KMS-11 (cell line): ENCODE results near the gene CRADD.

Experiments used
- H2AFZ ChIP-seq: fragments of 200-600 bp; sonication (generic); 2 replicates; pipeline ENCODE4 v1.6.1; 2016; ENCODE audit warnings: antibody characterized with exemption, mixed run types, low read depth
- H3K27ac ChIP-seq: fragments of 200-600 bp; sonication (generic); 2 replicates; pipeline ENCODE4 v1.6.1; 2016; ENCODE audit warnings: mild to moderate bottlenecking, mixed run types
- H3K27me3 ChIP-seq: fragments of 200-600 bp; sonication (generic); 2 replicates; pipeline ENCODE4 v1.6.1; 2017; ENCODE audit warnings: mild to moderate bottlenecking, low read depth, mixed run types, moderate library complexity; ENCODE audit not compliant: insufficient read depth
- H3K36me3 ChIP-seq: fragments of 200-600 bp; sonication (generic); 2 replicates; pipeline ENCODE4 v1.6.1; 2017; ENCODE audit warnings: mild to moderate bottlenecking, mixed run types; ENCODE audit not compliant: insufficient read depth
- H3K4me1 ChIP-seq: fragments of 200-600 bp; sonication (generic); 2 replicates; pipeline ENCODE4 v1.6.1; 2016; ENCODE audit warnings: mild to moderate bottlenecking, low read depth, mixed run types; ENCODE audit not compliant: poor library complexity, severe bottlenecking
- H3K4me2 ChIP-seq: fragments of 200-600 bp; sonication (generic); 2 replicates; pipeline ENCODE4 v1.7.0; 2016; ENCODE audit warnings: mild to moderate bottlenecking, mixed run types
- H3K4me3 ChIP-seq: fragments of 200-600 bp; sonication (generic); IDR thresholded peaks from 2 replicates; pipeline ENCODE4 v1.6.1; 2017; ENCODE audit warnings: low read depth, low read length, mixed read lengths; ENCODE audit not compliant: insufficient read depth
- H3K79me2 ChIP-seq: fragments of 200-600 bp; sonication (generic); 2 replicates; pipeline ENCODE4 v1.6.1; 2016; ENCODE audit warnings: low read depth, mixed run types; ENCODE audit not compliant: insufficient read depth
- H3K9ac ChIP-seq: fragments of 200-600 bp; sonication (generic); 2 replicates; pipeline ENCODE4 v1.6.1; 2016; ENCODE audit warnings: mild to moderate bottlenecking, mixed run types
- H4K20me1 ChIP-seq: fragments of 200-600 bp; sonication (generic); 2 replicates; pipeline ENCODE4 v1.6.1; 2016; ENCODE audit warnings: mild to moderate bottlenecking, mixed run types; ENCODE audit not compliant: insufficient read depth
- CTCF ChIP-seq: fragments of 200-600 bp; sonication (generic); conservative IDR thresholded peaks from 2 replicates; pipeline ENCODE4 v1.6.1; 2017; ENCODE audit warnings: low read depth, mild to moderate bottlenecking, antibody characterized with exemption, low read length, moderate library complexity, mixed read lengths

Gene CRADD

GRCh38 chr12:93836620-93837260, 159.6 kb downstream of the CRADD start:
- H3K36me3 ChIP-seq, result no peaks in the 10 kb centered on the region
- no peak overlapping the region for H3K27ac ChIP-seq
- H4K20me1 ChIP-seq, result no peaks in the 10 kb centered on the region
- H2AFZ ChIP-seq, result no peak overlapping the region
- no peak overlapping the region for H3K9ac ChIP-seq
- H3K79me2 ChIP-seq, result no peaks in the 10 kb centered on the region
- no peak overlapping the region for H3K4me2 ChIP-seq
- H3K4me3 ChIP-seq, result no peak overlapping the region
- no peaks in the 10 kb centered on the region for H3K4me1 ChIP-seq
- TF ChIP-seq CTCF, result no peak
- no peaks in the 10 kb centered on the region for H3K27me3 ChIP-seq

- no peak for TF ChIP-seq CTCF
- Histone ChIP-seq H3K27ac (no peak overlapping the region), H3K4me3 (no peak overlapping the region), H3K27me3 (no peaks in the 10 kb centered on the region), H3K79me2 (no peaks in the 10 kb centered on the region), H3K9ac (no peak overlapping the region), H3K4me1 (no peaks in the 10 kb centered on the region), H3K36me3 (no peaks in the 10 kb centered on the region), H2AFZ (no peak overlapping the region), H3K4me2 (no peak overlapping the region), H4K20me1 (no peaks in the 10 kb centered on the region)
These were observed 161.0 kb downstream of the CRADD start for GRCh38 chr12:93838193-93838592.

- Histone ChIP-seq H3K4me2 (no peak overlapping the region), H3K4me3 (no peak overlapping the region), H3K79me2 (no peaks in the 10 kb centered on the region), H4K20me1 (no peaks in the 10 kb centered on the region), H3K4me1 (no peaks in the 10 kb centered on the region), H3K36me3 (no peaks in the 10 kb centered on the region), H3K27me3 (no peaks in the 10 kb centered on the region), H3K27ac (no peak overlapping the region), H2AFZ (no peak overlapping the region), H3K9ac (no peak overlapping the region)
- no peak for TF ChIP-seq CTCF
These were observed 161.9 kb downstream of the CRADD start for GRCh38 chr12:93839064-93839463.

GRCh38 chr12:93841671-93842070, 164.5 kb downstream of the CRADD start:
- no peaks in the 10 kb centered on the region for H3K27me3 ChIP-seq
- no peak for TF ChIP-seq CTCF
- H4K20me1 ChIP-seq, result no peaks in the 10 kb centered on the region
- H3K4me1 ChIP-seq, result no peaks in the 10 kb centered on the region
- no peak overlapping the region for H3K4me2 ChIP-seq
- no peaks in the 10 kb centered on the region for H3K36me3 ChIP-seq
- H3K27ac ChIP-seq, result no peak overlapping the region
- no peak overlapping the region for H3K4me3 ChIP-seq
- H3K9ac ChIP-seq, result no peak overlapping the region
- H3K79me2 ChIP-seq, result no peaks in the 10 kb centered on the region
- no peak overlapping the region for H2AFZ ChIP-seq
